ENCODE results near the gene IRX2.

DNA sequence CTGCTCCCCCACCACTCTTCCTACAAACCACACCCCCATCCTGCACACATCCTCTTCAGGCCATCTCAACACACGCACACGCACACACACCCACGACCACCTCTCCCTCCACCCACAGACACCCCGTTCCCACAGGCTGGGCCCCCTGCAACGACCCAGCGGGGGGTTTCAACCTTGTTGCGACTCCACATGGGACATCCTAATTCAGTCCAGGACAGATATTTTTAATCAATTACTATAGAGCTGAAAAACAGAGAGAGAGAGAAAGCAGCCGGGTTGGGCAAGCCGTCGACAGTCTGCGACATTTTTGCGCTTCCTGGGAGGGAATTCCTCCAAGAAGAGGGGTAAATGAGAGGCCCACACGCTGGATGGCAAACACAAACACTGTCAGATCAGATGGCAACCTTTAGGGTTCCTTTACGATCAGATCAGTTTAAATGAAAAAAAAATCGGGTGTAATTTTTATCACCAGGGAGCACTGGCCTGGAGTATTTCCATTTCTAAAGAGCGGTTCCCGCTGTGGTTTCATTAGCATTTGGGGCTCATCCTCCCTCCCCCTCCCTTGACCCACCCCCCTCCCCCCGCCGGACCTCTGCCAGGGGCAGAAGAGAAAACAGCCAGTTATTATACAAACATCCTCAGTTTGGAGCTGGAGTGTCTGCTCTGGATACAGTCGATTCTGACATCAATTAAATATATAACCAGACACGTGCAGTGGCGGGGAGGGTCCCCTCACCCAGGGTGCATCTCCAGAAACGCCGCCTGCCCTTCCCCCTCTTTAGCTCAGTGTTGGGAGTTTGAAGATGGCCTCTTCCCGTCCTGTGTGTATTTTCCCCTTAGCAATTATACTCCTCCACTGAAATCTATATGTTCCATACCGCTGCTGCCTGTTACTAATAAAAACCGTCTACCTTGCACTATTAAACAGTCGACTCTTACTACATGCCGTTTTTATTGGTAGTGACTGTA is 2.3 kb upstream of the IRX2 start:
- TF ChIP-seq, protein P1, sequence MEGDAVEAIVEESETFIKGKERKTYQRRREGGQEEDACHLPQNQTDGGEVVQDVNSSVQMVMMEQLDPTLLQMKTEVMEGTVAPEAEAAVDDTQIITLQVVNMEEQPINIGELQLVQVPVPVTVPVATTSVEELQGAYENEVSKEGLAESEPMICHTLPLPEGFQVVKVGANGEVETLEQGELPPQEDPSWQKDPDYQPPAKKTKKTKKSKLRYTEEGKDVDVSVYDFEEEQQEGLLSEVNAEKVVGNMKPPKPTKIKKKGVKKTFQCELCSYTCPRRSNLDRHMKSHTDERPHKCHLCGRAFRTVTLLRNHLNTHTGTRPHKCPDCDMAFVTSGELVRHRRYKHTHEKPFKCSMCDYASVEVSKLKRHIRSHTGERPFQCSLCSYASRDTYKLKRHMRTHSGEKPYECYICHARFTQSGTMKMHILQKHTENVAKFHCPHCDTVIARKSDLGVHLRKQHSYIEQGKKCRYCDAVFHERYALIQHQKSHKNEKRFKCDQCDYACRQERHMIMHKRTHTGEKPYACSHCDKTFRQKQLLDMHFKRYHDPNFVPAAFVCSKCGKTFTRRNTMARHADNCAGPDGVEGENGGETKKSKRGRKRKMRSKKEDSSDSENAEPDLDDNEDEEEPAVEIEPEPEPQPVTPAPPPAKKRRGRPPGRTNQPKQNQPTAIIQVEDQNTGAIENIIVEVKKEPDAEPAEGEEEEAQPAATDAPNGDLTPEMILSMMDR (conservative IDR thresholded peaks at IDR 0.05; ENCODE audit: low read depth, low read length), result no peak
- TF ChIP-seq EZH2 (IDR thresholded peaks at IDR 0.05; ENCODE audit: borderline replicate concordance, low read depth, low read length, poor library complexity, severe bottlenecking), result no peak

Measured in A673 (cell line).